ENCODE results near the gene EPOP. TPM values are rescaled to one million over a fixed set of nuclear protein-coding genes. Genes with fewer than 3 reads are reported as not detected.
A peak's percentile ranks its signal among the peaks of the same experiment; 100 is the strongest.

Gene EPOP
- total RNA-seq, 1 donor from 2014 or later, result 0.46 TPM

DNA sequence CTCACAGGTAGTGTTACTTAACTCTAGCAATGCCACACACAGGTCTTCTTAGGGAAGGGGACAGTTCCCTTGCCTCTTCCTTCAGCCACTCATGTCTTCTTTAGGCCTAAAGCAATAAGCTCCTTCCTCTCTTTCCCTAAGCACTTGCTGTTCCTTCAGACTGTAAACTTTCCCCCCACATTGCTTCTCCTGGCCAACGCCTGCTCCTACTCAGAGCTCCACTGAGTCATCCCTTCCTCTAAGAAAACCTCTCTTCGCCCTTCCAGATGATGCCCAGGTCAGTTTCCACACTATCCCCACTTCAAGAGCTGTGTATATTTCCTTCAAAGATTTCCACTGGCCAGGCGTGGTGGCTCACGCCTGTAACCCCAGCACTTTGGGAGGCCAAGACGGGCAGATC, 12.5 kb upstream of the EPOP start:
- intact Hi-C loops (cut with DNase I), result no loop called here
- no peak for DNase-seq

GRCh38 chr17:38685491-38685890, 10.7 kb upstream of the EPOP start:
- intact Hi-C loops (cut with DNase I), result no loop called here
- peak; percentile 41 for ATAC-seq (ENCODE audit: poor library complexity)
- peak; percentile 57 for DNase-seq

More for the DNA sequence above, 12.5 kb upstream of the EPOP start:
- ATAC-seq (ENCODE audit: poor library complexity), result no peak

DNA sequence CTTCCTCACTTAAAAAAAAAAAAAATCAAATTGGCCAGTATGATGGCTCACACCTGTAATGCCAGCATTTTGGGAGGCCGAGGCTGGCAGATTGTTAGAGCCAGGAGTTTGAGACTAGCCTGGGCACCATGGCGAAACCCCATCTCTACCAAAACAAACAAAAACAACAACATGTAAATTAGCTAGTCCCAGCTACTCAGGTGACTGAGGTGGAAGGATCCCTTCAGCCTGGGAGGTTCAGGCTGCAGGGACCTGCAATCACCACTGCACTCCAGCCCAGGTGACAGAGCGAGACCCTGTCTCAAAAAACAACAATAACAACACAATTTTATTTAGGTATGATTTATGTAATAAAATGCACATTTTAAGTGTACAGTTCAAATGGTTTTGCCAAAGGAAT, 6.3 kb upstream of the EPOP start:
- intact Hi-C loops (cut with DNase I), result no loop called here
- no peak for ATAC-seq (ENCODE audit: poor library complexity)

DNA sequence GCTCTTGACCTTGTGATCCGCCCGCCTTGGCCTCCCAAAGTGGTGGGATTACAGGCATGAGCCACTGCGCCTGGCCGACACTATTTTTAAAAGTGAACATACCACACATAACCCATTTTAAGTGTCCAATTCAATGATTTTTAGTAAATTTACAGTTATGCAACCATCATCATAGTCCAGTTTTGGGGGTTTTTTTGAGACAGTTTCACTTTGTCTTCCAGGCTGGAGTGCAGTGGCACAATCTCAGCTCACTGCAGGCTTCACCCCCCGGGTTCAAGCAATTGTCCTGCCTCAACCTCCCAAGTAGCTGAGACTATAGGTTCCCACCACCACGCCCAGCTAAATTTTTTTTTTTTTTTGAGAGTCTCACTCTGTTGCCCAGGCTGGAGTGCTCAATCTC, 3.1 kb upstream of the EPOP start:
- DNase-seq (no peak), ATAC-seq (ENCODE audit: poor library complexity) (no peak)
- intact Hi-C loops (cut with DNase I), result loop anchor here (2.0 kb wide), 1 partner anchor 59 kb away; no protein-coding TSS in a partner anchor

More for the DNA sequence above, 6.3 kb upstream of the EPOP start:
- DNase-seq, result no peak

GRCh38 chr17:38676706-38677504, 2.1 kb upstream of the EPOP start:
- ATAC-seq (ENCODE audit: poor library complexity) (peak; percentile 81), DNase-seq (peak; percentile 90)
- intact Hi-C loops (cut with DNase I), result loop anchor here (2.0 kb wide), 1 partner anchor 60 kb away; no protein-coding TSS in a partner anchor

DNA sequence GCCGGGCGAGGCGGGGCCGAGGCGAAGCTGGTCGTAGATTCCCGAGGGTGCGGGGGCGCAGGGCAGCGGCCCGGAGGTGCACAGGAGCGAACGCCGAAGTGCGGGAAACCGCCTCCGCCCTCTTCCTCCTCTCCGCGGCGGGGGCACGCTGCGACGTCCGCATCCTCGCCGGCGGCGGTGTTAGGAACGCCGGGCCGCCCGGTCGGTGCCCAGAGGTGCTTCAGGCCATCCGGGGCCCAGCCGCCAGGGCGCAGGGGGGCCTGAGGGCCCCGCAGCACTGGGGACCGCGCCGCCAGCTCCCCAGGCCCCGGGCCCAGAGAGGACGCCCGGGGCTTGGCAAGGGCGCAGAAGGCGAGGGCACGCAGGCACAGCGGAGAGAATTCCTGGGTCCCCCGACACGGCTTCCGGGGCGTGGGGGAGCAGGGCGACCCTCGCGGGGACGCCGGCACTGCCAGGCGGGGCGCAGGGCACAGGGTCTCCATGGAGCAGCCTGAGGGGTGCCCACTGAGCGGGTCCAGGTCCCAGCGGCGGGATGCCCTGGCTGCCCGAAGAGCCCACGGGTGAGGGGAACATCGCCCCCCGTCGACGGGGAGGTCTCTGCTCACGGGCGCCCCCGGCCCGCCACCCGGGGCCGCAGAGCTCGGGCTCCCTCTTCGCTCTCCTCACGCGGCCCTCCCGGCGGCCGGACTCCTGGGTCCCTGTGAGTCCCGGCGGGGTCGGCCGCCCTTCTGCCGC, 576 bp downstream of the EPOP start:
- ATAC-seq (ENCODE audit: poor library complexity) (peak; percentile 5), DNase-seq (peak; percentile 44)
- intact Hi-C loops (cut with DNase I), result no loop called here

DNA sequence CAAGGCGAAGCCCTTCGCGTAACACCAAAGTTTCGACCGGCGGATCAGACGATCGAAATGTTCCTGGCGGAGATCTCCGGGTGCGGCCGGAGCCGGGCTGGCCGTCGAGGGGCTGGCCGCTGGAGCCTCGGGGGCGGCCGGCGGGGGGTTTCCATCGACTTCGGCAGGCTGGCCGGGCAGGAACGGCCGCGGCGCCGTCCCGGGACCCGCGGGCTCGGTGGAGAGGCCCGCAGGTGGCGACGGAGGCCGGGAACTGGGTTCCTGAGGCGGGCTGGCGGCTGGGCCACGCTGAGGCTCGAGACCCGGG, 1.1 kb downstream of the EPOP start:
- peak; percentile 47 for DNase-seq
- peak; percentile 9 for ATAC-seq (ENCODE audit: poor library complexity)

DNA sequence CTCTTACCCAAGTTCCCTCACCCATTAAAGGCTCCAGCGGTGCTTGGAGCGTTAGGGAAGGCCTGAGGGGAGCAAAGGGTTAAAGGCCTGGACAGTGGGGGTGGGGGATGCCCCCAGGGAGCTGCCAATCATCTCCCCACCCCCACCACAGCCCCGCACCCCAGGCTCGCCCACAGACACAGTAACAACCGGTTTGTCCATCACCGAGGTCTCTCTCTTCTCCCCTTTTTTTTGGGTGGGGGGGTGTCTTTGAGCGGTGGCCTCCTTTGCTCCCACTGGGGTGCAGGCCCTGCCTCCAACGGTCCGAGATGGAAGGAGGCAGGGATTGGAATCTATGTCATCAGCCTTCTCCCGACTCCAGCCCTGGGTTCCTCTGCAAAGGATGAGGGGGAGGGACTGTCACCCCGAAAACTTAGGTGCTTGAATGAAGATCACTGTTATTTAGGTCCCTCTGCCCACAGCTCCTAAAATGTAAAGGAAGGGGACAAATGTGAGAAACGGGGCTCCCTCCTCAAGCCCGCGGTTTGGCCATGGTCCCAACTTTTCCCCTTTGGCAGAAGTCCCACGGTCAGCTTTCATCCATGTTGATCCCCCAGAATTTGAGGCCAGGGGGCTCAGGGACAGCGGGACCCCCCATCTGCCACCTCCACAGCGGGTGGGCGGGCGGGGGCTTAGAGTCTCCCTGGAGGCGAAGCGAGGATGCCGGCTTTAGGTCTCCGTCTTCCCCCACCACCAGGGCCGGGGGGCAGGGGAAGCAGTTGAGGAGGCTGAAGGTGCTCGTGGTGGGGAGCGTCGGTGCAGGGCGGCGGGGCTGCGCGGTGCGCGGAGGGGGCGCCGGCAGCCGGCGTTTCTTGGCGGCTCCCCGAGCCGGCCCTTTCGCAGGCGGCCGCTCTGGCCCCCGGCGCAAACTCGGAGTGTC, 1.7 kb downstream of the EPOP start:
- ATAC-seq (ENCODE audit: poor library complexity), result no peak
- DNase-seq, result no peak

More for the DNA sequence above, 1.1 kb downstream of the EPOP start:
- intact Hi-C loops (cut with DNase I), result no loop called here

GRCh38 chr17:38671939-38672720, 2.6 kb downstream of the EPOP start:
- DNase-seq (no peak), ATAC-seq (ENCODE audit: poor library complexity) (no peak)
- intact Hi-C loops (cut with DNase I), result no loop called here

More for the DNA sequence above, 1.7 kb downstream of the EPOP start:
- intact Hi-C loops (cut with DNase I), result no loop called here

GRCh38 chr17:38669520-38669919, 5.2 kb downstream of the EPOP start:
- intact Hi-C loops (cut with DNase I), result loop anchor here (5.0 to 10.0 kb wide), 3 partner anchors 97 to 177 kb away; no protein-coding TSS in a partner anchor
- ATAC-seq (ENCODE audit: poor library complexity) (no peak), DNase-seq (no peak)

DNA sequence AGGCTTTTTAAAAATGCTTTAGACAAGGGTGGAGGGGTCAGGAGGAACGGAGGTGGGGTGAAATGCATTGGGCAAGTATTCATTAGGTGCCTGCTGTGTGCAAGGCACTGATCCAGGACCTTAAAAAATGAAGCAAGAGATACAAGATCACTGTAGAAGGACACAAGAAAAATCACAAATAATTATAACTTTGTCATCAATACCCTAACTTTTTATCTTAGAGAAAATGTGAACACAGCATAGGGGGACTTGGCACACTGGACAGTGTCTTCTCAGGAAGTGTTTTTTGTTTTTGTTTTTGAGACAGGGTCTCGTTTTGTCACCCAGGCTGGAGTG, 7.0 kb downstream of the EPOP start:
- ATAC-seq (ENCODE audit: poor library complexity), result no peak
- intact Hi-C loops (cut with DNase I), result loop anchor here (2.0 to 10.0 kb wide), 4 partner anchors 95 to 175 kb away; no protein-coding TSS in a partner anchor
- no peak for DNase-seq

DNA sequence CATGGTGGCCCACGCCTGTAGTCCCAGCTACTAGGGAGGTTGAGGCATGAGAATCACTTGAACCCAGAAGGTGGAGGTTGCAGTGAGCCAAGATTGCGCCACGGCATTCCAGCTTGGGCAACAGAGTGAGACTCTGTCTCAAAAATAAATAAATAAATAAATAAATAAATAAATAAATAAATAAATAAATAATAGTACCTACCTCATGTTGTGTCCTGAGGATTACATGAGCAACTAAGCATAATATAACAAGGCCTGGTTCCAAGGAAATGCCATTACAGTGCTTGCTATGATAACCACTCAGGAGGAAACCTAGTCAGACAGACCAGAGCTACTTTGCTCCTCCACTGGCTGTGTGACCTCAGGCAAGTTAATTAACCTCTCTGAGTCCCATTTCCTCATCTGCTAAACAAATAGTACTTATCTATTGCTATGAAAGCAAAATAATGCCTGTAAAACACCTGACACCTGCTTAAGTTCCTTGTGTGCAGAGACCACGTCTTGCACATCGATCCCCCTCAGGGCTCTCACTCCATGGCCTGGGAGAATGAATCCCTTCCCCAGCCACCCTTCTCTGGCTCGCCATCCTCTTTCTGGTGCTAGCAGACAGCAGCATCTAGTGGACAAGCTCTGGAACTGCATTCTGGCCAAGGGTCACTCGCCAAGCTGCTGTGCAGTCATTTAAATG, 7.5 kb downstream of the EPOP start:
- peak; percentile 81 for ATAC-seq (ENCODE audit: poor library complexity)
- peak; percentile 66 for DNase-seq
- intact Hi-C loops (cut with DNase I), result loop anchor here (2.0 to 10.0 kb wide), 4 partner anchors 95 to 175 kb away; no protein-coding TSS in a partner anchor

DNA sequence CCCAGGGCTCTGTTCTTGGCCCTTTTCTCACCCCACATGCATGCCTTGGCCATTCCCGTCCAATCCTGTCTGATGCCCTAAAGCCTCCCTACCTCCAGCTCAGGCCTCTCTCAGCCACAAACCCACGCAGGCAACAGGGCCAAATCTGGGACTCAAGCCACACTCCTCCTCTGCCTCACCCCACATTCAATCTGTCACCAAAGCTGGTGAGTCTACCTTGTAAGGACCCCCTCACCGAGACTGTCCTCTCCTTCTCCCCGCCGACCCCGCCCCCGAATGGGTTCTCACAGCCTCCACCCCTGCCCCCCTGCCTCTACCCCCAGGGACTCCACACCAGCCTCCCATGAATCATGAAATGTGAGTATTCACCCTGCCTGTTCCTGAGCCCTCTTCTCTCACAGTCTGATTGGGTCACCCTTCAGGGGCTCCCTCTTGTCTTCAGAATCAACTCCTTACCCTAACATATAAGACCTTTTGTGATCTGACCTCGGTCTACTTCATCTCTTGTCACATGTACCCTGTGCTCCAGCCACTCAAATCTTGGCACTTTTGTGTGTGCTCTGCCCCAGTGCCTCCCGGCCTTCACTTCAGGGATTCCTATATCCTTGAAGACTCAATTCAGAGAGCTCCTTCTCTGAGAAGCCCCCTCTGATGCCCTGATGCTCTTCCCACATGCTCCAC, 10.7 kb downstream of the EPOP start:
- ATAC-seq (ENCODE audit: poor library complexity) (no peak), DNase-seq (no peak)
- intact Hi-C loops (cut with DNase I), result loop anchor here (10.0 kb wide), 1 partner anchor 149 kb away; no protein-coding TSS in a partner anchor

DNA sequence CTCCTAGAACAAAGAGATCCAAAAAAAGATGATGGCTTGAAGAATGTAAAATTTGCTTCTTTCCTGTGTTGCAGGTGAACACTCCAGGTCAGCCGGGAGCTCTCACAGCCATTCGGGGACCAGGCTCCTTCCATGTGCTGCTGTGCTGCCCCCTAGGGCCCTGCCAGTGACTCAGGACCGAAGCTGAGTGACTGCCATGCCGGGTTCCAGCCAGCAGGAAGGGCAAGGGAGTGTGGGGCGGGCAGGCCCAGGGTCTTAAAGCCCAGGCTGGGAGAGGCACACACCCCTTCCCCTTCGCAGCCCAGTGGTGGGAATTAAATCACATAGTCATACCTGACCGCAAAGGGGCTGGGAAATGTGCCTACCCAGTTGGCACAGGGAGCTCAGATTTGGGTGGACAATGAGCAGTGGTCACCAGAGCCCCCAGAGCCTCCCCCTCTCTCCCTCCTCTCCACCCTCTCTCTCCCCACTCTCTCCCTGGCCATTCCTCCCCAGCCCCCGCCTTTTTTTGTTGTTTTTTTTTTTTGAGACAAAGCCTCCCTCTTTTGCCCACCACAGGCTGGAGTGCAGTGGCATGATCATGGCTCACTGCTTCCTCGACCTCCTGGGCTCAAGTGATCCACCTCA, 11.5 kb downstream of the EPOP start:
- DNase-seq (peak; percentile 65), ATAC-seq (ENCODE audit: poor library complexity) (peak; percentile 79)
- intact Hi-C loops (cut with DNase I), result loop anchor here (10.0 kb wide), 1 partner anchor 148 kb away; no protein-coding TSS in a partner anchor

GRCh38 chr17:38660097-38661025, 14.4 kb downstream of the EPOP start:
- intact Hi-C loops (cut with DNase I), result loop anchor here (10.0 kb wide), 1 partner anchor 146 kb away; no protein-coding TSS in a partner anchor
- ATAC-seq (ENCODE audit: poor library complexity) (peak; percentile 42), DNase-seq (no peak)
